ENCODE data around the gene ZSCAN10. TPM values are rescaled to one million over a fixed set of nuclear protein-coding genes. Genes with fewer than 3 reads are reported as not detected.
A peak's percentile ranks its signal among the peaks of the same experiment; 100 is the strongest.

The ZSCAN10 gene
- total and polyA plus RNA-seq, 7 donors, result 0.07 to 0.16 TPM; not detected in 5

DNA sequence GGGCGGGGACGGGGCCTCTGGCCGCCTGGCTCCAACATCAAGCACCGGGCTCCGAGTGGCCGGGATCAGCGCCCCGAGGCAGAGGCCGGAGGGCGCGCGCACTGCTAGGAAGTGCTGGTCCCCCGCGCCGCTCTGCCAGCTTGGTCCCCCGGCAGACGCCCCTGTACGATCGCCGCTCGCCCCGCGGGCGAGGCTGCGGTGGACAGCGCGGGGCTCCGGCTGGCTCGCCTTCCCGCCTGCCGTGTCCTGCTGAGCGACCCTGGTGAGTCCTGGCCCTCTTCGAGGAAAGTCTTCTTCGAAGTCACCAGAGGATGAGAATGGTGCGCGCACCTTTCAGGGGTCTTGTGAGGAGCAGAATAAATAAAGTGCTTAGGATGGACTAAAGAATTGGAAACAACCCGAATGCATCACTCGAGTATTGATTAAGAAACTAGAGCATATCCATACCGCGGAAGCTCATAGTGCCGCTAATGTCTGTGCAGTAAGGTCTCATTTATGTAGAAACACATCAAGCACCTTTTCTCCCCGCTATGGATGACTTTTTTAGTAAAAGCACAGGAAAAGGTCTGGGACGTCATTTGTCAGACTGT lies 36.1 kb upstream of the ZSCAN10 start:
- ATAC-seq (peak in 1 of 4 donors; percentile 57), DNase-seq (no peak)
- Histone ChIP-seq H3K27ac (peak overlapping the region; percentile 94), H3K36me3 (ENCODE audit: insufficient read depth in 1 of 2, low read depth in 1 of 2) (peaks cover 0 to 43% of the 10 kb centered on the region in 2 donors), H3K4me1 (peaks cover 23% of the 10 kb centered on the region), H3K27me3 (ENCODE audit: insufficient read depth in 3 of 3, low read length in 2 of 3) (no peaks in the 10 kb centered on the region), H3K4me3 (peak overlapping the region; percentile 99), H3K9me3 (no peaks in the 10 kb centered on the region)
- 1% methylated on average over 22 to 43 of the region's 43 CpGs for WGBS, 3 donors
- no peak for TF ChIP-seq CTCF (IDR thresholded peaks at IDR 0.05)
- intact Hi-C loops (cut with DNase I), result no loop called here

DNA sequence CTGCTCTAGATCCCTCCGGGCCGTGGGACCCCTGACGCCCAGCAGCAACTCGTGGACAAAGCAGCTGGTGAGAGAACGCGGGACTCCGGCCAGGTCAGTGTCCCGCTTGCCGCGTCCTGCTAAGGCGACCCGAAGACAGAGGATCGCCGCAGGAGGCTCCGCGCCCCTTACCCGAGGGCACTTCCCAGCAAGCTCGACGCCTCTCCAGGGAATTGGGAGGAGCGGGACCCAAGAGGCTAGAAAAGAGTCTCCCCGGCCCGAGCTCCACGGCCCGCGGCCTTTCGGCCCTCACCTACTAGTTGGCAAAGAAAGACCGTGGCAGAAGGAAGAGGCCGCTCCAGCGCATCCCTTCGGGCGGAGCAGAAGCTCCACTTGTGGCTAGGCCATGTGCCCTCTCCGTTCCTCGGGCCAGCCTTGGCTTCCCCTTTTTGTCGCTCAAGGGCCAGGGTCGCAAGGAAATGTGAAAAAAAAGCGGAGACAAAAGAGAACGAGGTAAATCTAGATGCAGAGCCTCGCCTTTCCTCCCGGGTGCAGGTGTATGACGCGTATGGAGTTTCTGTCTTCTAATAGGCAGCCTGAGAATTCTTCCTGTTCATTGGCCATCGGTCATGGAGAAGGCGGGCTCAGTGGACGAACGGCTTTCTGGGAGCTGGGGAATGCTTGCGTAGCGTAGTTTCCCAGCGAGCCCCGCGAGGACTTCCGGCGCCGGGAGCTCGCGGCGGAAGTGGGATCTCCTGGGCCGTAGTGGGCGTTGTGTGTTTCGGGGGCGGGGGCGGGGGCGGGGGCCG lies 35.4 kb upstream of the ZSCAN10 start, which contains the start of gene ZNF213:
Gene ZNF213, plus strand, starts transcription at position 692 of the 788 bp plus-strand sequence. CDS start 2,252 bp downstream, outside the sequence.
- TF ChIP-seq CTCF (IDR thresholded peaks at IDR 0.05), result no peak

GRCh38 chr16:3133844-3134243 lies 34.8 kb upstream of the ZSCAN10 start:
- peaks cover 36% of the 10 kb centered on the region for H3K4me1 ChIP-seq
- DNase-seq (no peak), ATAC-seq (no peak)
- no peaks in the 10 kb centered on the region for H3K9me3 ChIP-seq
- intact Hi-C loops (cut with DNase I), result no loop called here
- no peak for TF ChIP-seq CTCF (IDR thresholded peaks at IDR 0.05)
- H3K27ac ChIP-seq, result peak overlapping the region; percentile 94
- peak overlapping the region; percentile 99 for H3K4me3 ChIP-seq
- no peaks in the 10 kb centered on the region for H3K27me3 ChIP-seq (ENCODE audit: insufficient read depth in 3 of 3, low read length in 2 of 3)
- H3K36me3 ChIP-seq (ENCODE audit: insufficient read depth in 1 of 2, low read depth in 1 of 2), result peaks cover 0 to 33% of the 10 kb centered on the region in 2 donors
- WGBS, 3 donors, result 10 to 15% (median 13%) methylated on average over 7 of the region's 7 CpGs

More for the DNA sequence above, 35.4 kb upstream of the ZSCAN10 start, which contains the start of gene ZNF213:
- Histone ChIP-seq H3K4me3 (peak within 1 kb of the TSS; percentile 99), H3K27me3 (ENCODE audit: insufficient read depth in 3 of 3, low read length in 2 of 3) (no peaks in the 10 kb centered on the region), H3K9me3 (no peaks in the 10 kb centered on the region), H3K27ac (peak within 1 kb of the TSS; percentile 94), H3K36me3 (ENCODE audit: insufficient read depth in 1 of 2, low read depth in 1 of 2) (peaks cover 0 to 39% of the 10 kb centered on the region in 2 donors), H3K4me1 (peaks cover 29% of the 10 kb centered on the region)
- 0 to 1% (median 1%) methylated on average over 52 to 63 of the region's 63 CpGs for WGBS, 3 donors
- intact Hi-C loops (cut with DNase I), result no loop called here
- ATAC-seq (peak; percentile 94 to 98 (median 94)), DNase-seq (peak; percentile 94 to 97)

- 64 to 66% (median 65%) methylated on average over 12 of the region's 12 CpGs for WGBS, 3 donors
- peak in 1 of 2 donors; percentile 36 for DNase-seq
- no peaks in the 10 kb centered on the region for H3K27me3 ChIP-seq (ENCODE audit: insufficient read depth in 3 of 3, low read length in 2 of 3)
- intact Hi-C loops (cut with DNase I), result no loop called here
- H3K36me3 ChIP-seq (ENCODE audit: insufficient read depth in 1 of 2, low read depth in 1 of 2), result peaks cover 0 to 27% of the 10 kb centered on the region in 2 donors
- no peak overlapping the region for H3K27ac ChIP-seq
- H3K4me3 ChIP-seq, result no peak overlapping the region
- H3K9me3 ChIP-seq, result no peaks in the 10 kb centered on the region
- H3K4me1 ChIP-seq, result peaks cover 34% of the 10 kb centered on the region
- peak; percentile 38 for TF ChIP-seq CTCF (IDR thresholded peaks at IDR 0.05)
- ATAC-seq, result peak in 2 of 4 donors; percentile 24 to 33
Measured at GRCh38 chr16:3131755-3132377, 32.8 kb upstream of the ZSCAN10 start.

Data from psoas muscle (tissue), 8 donors.